Activated B cell treated with CpG ODN at 0.5 μM for 24 hours (primary cell): ENCODE data around the gene USP46. TPM values are rescaled to one million over a fixed set of nuclear protein-coding genes. Genes with fewer than 3 reads are reported as not detected.
A peak's percentile ranks its signal among the peaks of the same experiment; 100 is the strongest.

Source experiments
- ATAC-seq: fragments of 200-7000 bp; cut with Tn5 transposase; one replicate; pipeline ENCODE4 v1.10.0; 2021; ENCODE audit warnings: low read depth, mild to moderate bottlenecking, moderate library complexity
- CTCF ChIA-PET: fragments of 350-600 bp; sonication (Branson Sonifier 250); formaldehyde crosslinking; loops from one replicate; lab custom pipeline; 2021; ENCODE audit warnings: antibody characterized with exemption; lab: Charles Lee
- POLR2A ChIA-PET: fragments of 350-600 bp; sonication (Branson Sonifier 250); formaldehyde crosslinking; loops from one replicate; lab custom pipeline; 2021; ENCODE audit warnings: antibody characterized with exemption; lab: Charles Lee
- DNase-seq: peaks from one replicate; pipeline ENCODE4 v3.0.0; 2022
- H3K27ac Mint-ChIP-seq: one replicate; pipeline ENCODE4 v1.8.0; 2020; ENCODE audit warnings: mixed read lengths
- H3K27me3 Mint-ChIP-seq: one replicate; pipeline ENCODE4 v1.8.0; 2021; ENCODE audit warnings: mixed read lengths
- H3K36me3 Mint-ChIP-seq: one replicate; pipeline ENCODE4 v1.8.0; 2021; ENCODE audit warnings: low read depth, mixed read lengths
- H3K4me1 Mint-ChIP-seq: one replicate; pipeline ENCODE4 v1.8.0; 2021; ENCODE audit warnings: mixed read lengths
- H3K4me3 Mint-ChIP-seq: one replicate; pipeline ENCODE4 v1.8.0; 2020; ENCODE audit warnings: mild to moderate bottlenecking, mixed read lengths
- H3K9me3 Mint-ChIP-seq: one replicate; pipeline ENCODE4 v1.8.0; 2020; ENCODE audit warnings: mixed read lengths
- CTCF ChIP-seq: fragments of 200-600 bp; IDR thresholded peaks from one replicate; pipeline ENCODE4 v1.8.0; 2022; ENCODE audit warnings: antibody characterized with exemption, mild to moderate bottlenecking
- intact Hi-C: fragments of 100-400 bp; cut with micrococcal nuclease; formaldehyde crosslinking; loops from one replicate; pipeline ENCODE4 v1.15.1; 2024
- total RNA-seq: library from RNA; stranded (reverse); gene quantifications from 2 replicates; pipeline ENCODE4 v1.2.3, GENCODE V29; 2022

Gene USP46
- total RNA-seq, 1 donor from 2014 or later, result 13.3 TPM

GRCh38 chr4:52659722-52660261 lies 691 bp upstream of the USP46 start:
- H3K9me3 Mint-ChIP-seq, result no peaks in the 10 kb centered on the region
- H3K4me1 Mint-ChIP-seq, result peaks cover 19% of the 10 kb centered on the region
- CTCF ChIA-PET, result interaction anchor here (1.5 kb wide), 1 partner anchor 72 kb away, joined by 4 read pairs; no protein-coding TSS in a partner anchor

GRCh38 chr4:52658641-52659000 lies 480 bp downstream of the USP46 start:
- Mint-ChIP-seq H3K27me3 (no peaks in the 10 kb centered on the region), H3K9me3 (no peaks in the 10 kb centered on the region), H3K36me3 (peaks cover 8% of the 10 kb centered on the region), H3K4me1 (peaks cover 19% of the 10 kb centered on the region), H3K4me3 (peak overlapping the region; percentile 87), H3K27ac (peak overlapping the region; percentile 61)
- ChIA-PET POLR2A (interaction anchor here (0.7 to 6.7 kb wide), 5 partner anchors 43 to 152 kb away, joined by 4 to 69 read pairs (median 7); no protein-coding TSS in a partner anchor), CTCF (no interaction called here)
- intact Hi-C loops, result loop anchor here (2.0 kb wide), 1 partner anchor 204 kb away; the partner anchor contains the start of gene RASL11B
- no peak for DNase-seq
- no peak for ATAC-seq
- no peak for TF ChIP-seq CTCF

More at GRCh38 chr4:52659722-52660261, 691 bp upstream of the USP46 start:
- no peak for DNase-seq
- intact Hi-C loops, result loop anchor here (1.0 to 2.0 kb wide), 4 partner anchors 41 to 203 kb away; partner anchors contain the start of gene RASL11B
- Mint-ChIP-seq H3K27me3 (no peaks in the 10 kb centered on the region), H3K4me3 (peak overlapping the region; percentile 88), H3K27ac (peak overlapping the region; percentile 76), H3K36me3 (peaks cover 8% of the 10 kb centered on the region)
- no peak for TF ChIP-seq CTCF
- POLR2A ChIA-PET, result interaction anchor here (3.1 to 6.7 kb wide), 2 partner anchors 53 to 62 kb away, joined by 11 to 69 read pairs; no protein-coding TSS in a partner anchor
- ATAC-seq, result peak; percentile 18

GRCh38 chr4:52657618-52658501 lies 1.2 kb downstream of the USP46 start:
- POLR2A ChIA-PET, result interaction anchor here (1.1 to 6.7 kb wide), 3 partner anchors 43 to 64 kb away, joined by 6 to 69 read pairs (median 7); no protein-coding TSS in a partner anchor

GRCh38 chr4:52657292-52657617 lies 1.8 kb downstream of the USP46 start:
- H3K4me1 Mint-ChIP-seq, result peaks cover 19% of the 10 kb centered on the region
- H3K36me3 Mint-ChIP-seq, result peaks cover 8% of the 10 kb centered on the region
- H3K4me3 Mint-ChIP-seq, result peak overlapping the region; percentile 57
- intact Hi-C loops, result no loop called here
- POLR2A ChIA-PET, result interaction anchor here (1.7 to 6.7 kb wide), 2 partner anchors 55 to 65 kb away, joined by 6 to 69 read pairs; no protein-coding TSS in a partner anchor
- no peaks in the 10 kb centered on the region for H3K9me3 Mint-ChIP-seq
- ATAC-seq, result no peak
- TF ChIP-seq CTCF, result no peak
- no peaks in the 10 kb centered on the region for H3K27me3 Mint-ChIP-seq
- no peak overlapping the region for H3K27ac Mint-ChIP-seq
- no peak for DNase-seq
- CTCF ChIA-PET, result no interaction called here

More at GRCh38 chr4:52657618-52658501, 1.2 kb downstream of the USP46 start:
- CTCF ChIA-PET, result no interaction called here
- no peak for TF ChIP-seq CTCF
- no peaks in the 10 kb centered on the region for H3K9me3 Mint-ChIP-seq
- no peak for DNase-seq
- peaks cover 8% of the 10 kb centered on the region for H3K36me3 Mint-ChIP-seq
- ATAC-seq, result no peak
- H3K27ac Mint-ChIP-seq, result peak overlapping the region; percentile 61
- H3K4me3 Mint-ChIP-seq, result peak overlapping the region; percentile 70
- no peaks in the 10 kb centered on the region for H3K27me3 Mint-ChIP-seq
- H3K4me1 Mint-ChIP-seq, result peaks cover 19% of the 10 kb centered on the region
- intact Hi-C loops, result loop anchor here (2.0 kb wide), 1 partner anchor 205 kb away; the partner anchor contains the start of gene RASL11B
